Measurements from ENCODE around the gene DUT.

GRCh38 chr15:48304398-48304797, 26.8 kb upstream of the DUT start:
- no peak for TF ChIP-seq CTCF (IDR thresholded peaks at IDR 0.05 in 8 of 11, conservative IDR thresholded peaks at IDR 0.05 in 3 of 11)
- no peak for TF ChIP-seq POLR2A (IDR thresholded peaks at IDR 0.05)
- TF ChIP-seq POLR2AphosphoS5 (IDR thresholded peaks at IDR 0.05), result no peak

Measured in spleen (tissue), 7 donors.